Esophagus squamous epithelium (tissue), 5 donors: ENCODE measurements around the gene KLRF2. TPM values are rescaled to one million over a fixed set of nuclear protein-coding genes. Genes with fewer than 3 reads are reported as not detected.

Experiments
- DNase-seq: peaks from one replicate; lab custom pipeline; 2025; lab: John Stamatoyannopoulos, UW
- H3K27ac ChIP-seq, 4 donors: fragments of 200-600 bp; sonication (generic); one replicate each; pipeline ENCODE4 v1.5.1; 2016 to 2019; ENCODE audit warnings: mild to moderate bottlenecking in 1 of 4
- H3K27me3 ChIP-seq, 4 donors: fragments of 200-600 bp; sonication (generic); 1 replicate in 3 of 4; 2 replicates in 1 of 4; pipeline versions ENCODE4 v1.5.1 to v1.6.0; 2017 to 2021; ENCODE audit warnings: antibody characterized with exemption in 1 of 4
- H3K36me3 ChIP-seq, 3 donors: fragments of 200-600 bp; sonication (generic); one replicate each; pipeline ENCODE4 v1.5.1; 2016 to 2019
- H3K4me1 ChIP-seq, 3 donors: fragments of 200-600 bp; sonication (generic); one replicate each; pipeline ENCODE4 v1.5.1; 2017 to 2019
- H3K4me3 ChIP-seq, 4 donors: fragments of 200-600 bp; sonication (generic); 1 replicate in 3 of 4; 2 replicates in 1 of 4; pipeline ENCODE4 v1.5.1; 2016 to 2019; ENCODE audit warnings: mild to moderate bottlenecking in 2 of 4, moderate library complexity in 1 of 4
- H3K9me3 ChIP-seq, 3 donors: fragments of 200-600 bp; sonication (generic); one replicate each; pipeline ENCODE4 v1.5.1; 2016 to 2019
- POLR2A ChIP-seq, 4 donors: fragments of 450-650 bp; IDR thresholded peaks; one replicate each; pipeline ENCODE4 v1.6.1; 2017; ENCODE audit warnings: antibody characterized with exemption in 4 of 4, mild to moderate bottlenecking in 4 of 4, moderate library complexity in 3 of 4
- WGBS, 2 donors: methylation state at CpG; one replicate each; pipeline ENCODE4 v1.1.5; 2018; 5-methylcytosine and 5-hydroxymethylcytosine counted together
- intact Hi-C: fragments of 100-400 bp; cut with DNase I; formaldehyde crosslinking; loops from one replicate; pipeline ENCODE4 v1.15.0; 2022
- total RNA-seq, 4 donors: library from RNA; depleted of rRNA; stranded (reverse); fragments of >200 nt; gene quantifications; one replicate each; pipeline ENCODE4 v1.1.0, GENCODE V29; 2016
- TF ChIP-seq, protein P1 (sequence below), 6 experiments: fragments of 450-650 bp in 4 of 6; fragments of 200-600 bp in 2 of 6; sonication (generic) in 2 of 6; IDR thresholded peaks; one replicate each; pipeline ENCODE4 v1.5.1; 2016 to 2019; ENCODE audit warnings: antibody characterized with exemption in 6 of 6, mild to moderate bottlenecking in 4 of 6, moderate library complexity in 4 of 6
- donor health status: DM: yes; HTN: yes; CAD: no.

KLRF2 gene
- total RNA-seq, 4 donors from 2014 or later: not detected

DNA sequence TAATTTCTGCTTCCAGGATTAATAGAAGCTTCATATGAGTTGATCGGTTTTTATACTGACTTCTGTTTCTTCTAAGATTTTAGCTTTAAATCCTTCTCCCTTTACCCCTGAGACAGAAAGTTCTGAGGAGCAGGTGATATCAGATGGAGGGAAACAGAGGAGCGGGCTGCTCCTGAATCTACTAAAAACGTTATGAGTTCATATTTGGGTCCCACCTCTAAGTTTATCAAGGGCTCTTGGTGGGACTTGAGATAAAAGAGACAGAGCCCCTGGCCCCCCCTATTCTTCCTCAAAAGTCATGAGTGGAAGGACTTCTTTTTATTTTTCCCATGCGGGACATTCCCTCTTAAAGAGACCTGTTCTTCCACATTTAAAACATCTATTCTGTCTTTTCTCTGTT lies 27.1 kb downstream of the KLRF2 start:
- no peaks in the 10 kb centered on the region for H3K36me3 ChIP-seq
- H3K9me3 ChIP-seq: peaks cover 0 to 42% (median 31%) of the 10 kb centered on the region in 3 donors
- no peak overlapping the region for H3K27ac ChIP-seq
- no peak overlapping the region for H3K4me3 ChIP-seq
- intact Hi-C loops: no loop called here
- 96 to 97% methylated on average over 4 of the region's 4 CpGs for WGBS, 2 donors
- DNase-seq: no peak
- no peaks in the 10 kb centered on the region for H3K27me3 ChIP-seq
- peaks cover 0 to 14% (median 5%) of the 10 kb centered on the region in 3 donors for H3K4me1 ChIP-seq
- TF ChIP-seq, protein P1, sequence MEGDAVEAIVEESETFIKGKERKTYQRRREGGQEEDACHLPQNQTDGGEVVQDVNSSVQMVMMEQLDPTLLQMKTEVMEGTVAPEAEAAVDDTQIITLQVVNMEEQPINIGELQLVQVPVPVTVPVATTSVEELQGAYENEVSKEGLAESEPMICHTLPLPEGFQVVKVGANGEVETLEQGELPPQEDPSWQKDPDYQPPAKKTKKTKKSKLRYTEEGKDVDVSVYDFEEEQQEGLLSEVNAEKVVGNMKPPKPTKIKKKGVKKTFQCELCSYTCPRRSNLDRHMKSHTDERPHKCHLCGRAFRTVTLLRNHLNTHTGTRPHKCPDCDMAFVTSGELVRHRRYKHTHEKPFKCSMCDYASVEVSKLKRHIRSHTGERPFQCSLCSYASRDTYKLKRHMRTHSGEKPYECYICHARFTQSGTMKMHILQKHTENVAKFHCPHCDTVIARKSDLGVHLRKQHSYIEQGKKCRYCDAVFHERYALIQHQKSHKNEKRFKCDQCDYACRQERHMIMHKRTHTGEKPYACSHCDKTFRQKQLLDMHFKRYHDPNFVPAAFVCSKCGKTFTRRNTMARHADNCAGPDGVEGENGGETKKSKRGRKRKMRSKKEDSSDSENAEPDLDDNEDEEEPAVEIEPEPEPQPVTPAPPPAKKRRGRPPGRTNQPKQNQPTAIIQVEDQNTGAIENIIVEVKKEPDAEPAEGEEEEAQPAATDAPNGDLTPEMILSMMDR (IDR thresholded peaks at IDR 0.05): no peak
- no peak for TF ChIP-seq POLR2A (IDR thresholded peaks at IDR 0.05)

DNA sequence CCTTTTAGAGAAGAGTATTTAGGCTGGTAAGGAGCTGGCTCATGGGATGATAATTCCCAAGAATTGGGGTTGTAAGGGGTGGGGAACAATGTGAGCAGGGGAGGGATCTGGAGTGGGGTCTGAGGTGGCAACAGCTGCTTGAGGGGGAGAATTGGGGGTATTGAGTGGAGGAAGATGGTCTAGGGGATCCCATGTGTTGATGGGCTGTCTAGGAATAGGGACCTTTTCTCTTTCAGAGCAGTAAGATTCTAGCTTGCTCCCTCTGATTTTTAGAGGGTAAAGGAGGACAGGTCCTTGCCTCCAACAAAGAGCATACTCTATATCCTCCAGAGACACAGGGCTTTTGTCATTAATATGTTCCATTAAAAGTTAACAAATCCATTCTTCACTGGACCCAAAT lies 28.4 kb downstream of the KLRF2 start:
- Histone ChIP-seq H3K27ac (no peak overlapping the region), H3K9me3 (peaks cover 0 to 42% (median 31%) of the 10 kb centered on the region in 3 donors), H3K4me1 (peaks cover 0 to 14% (median 5%) of the 10 kb centered on the region in 3 donors), H3K4me3 (no peak overlapping the region), H3K36me3 (no peaks in the 10 kb centered on the region), H3K27me3 (no peaks in the 10 kb centered on the region)
- TF ChIP-seq POLR2A (IDR thresholded peaks at IDR 0.05): no peak
- TF ChIP-seq, protein P1 (IDR thresholded peaks at IDR 0.05): no peak
- DNase-seq: no peak
- intact Hi-C loops: no loop called here

DNA sequence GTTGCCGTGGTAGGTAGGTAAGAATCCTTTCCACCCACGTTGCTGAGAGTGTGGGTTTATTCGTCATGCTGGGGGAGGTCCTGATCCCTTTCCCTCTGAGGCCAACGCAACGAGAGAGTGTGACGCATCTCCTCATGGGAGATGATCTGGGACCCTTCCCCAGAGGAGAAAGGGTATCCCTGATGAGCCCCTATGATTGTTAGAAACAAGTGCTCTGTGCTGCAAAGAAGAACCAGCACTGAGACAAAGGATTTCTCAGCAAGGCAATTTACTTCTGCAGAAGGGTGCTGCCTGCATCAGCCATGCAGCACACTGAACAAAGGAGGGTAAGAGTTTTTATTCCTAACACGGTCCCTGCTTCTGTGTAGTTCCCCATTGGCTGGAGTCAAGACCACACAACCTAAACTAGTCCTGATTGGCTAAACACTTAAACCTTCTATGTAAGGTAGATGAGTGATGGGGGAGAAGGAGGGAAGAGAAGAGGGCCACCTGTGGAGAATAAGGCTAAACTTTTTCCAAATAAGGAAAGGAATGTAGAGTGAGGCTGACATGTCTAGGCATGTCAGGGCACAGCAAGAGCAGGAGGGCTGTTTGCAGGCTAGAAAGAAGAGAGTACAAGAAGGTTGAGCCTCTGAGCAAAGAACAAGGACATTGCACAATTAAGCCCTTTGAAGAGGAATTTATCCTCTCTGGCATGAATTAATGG lies 29.6 kb downstream of the KLRF2 start:
- H3K27ac ChIP-seq: no peak overlapping the region
- intact Hi-C loops: no loop called here
- TF ChIP-seq, protein P1 (IDR thresholded peaks at IDR 0.05): no peak
- no peak for TF ChIP-seq POLR2A (IDR thresholded peaks at IDR 0.05)
- no peak for DNase-seq
- H3K4me1 ChIP-seq: peaks cover 0 to 14% (median 5%) of the 10 kb centered on the region in 3 donors
- 63 to 67% methylated on average over 3 to 7 of the region's 7 CpGs for WGBS, 2 donors
- H3K27me3 ChIP-seq: no peaks in the 10 kb centered on the region
- H3K4me3 ChIP-seq: no peak overlapping the region
- H3K36me3 ChIP-seq: no peaks in the 10 kb centered on the region
- H3K9me3 ChIP-seq: peaks cover 0 to 42% (median 31%) of the 10 kb centered on the region in 3 donors

DNA sequence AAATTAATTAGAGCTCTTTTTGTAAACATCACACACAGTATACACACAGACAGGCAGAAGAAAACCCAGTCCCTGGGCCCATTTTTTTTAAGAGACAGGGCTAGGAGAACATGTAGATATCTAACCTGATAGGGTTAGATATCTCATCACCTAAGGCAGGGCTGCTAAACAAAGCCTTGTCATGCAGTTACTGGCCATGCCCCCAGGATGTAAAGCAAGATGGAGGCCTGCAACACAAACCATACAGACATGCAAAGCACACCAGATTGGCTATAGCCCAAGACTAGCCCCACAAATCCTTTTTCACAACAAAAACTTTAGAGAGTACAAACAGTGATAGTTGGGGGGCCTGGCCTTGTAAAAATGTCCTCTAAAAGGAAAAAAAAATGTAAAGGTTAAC lies 30.4 kb downstream of the KLRF2 start:
- H3K36me3 ChIP-seq: no peaks in the 10 kb centered on the region
- H3K27me3 ChIP-seq: no peaks in the 10 kb centered on the region
- H3K27ac ChIP-seq: no peak overlapping the region
- peaks cover 0 to 42% (median 31%) of the 10 kb centered on the region in 3 donors for H3K9me3 ChIP-seq
- intact Hi-C loops: no loop called here
- TF ChIP-seq POLR2A (IDR thresholded peaks at IDR 0.05): no peak
- TF ChIP-seq, protein P1 (IDR thresholded peaks at IDR 0.05): no peak
- H3K4me1 ChIP-seq: peaks cover 0 to 6% (median 0%) of the 10 kb centered on the region in 3 donors
- no peak for DNase-seq
- no peak overlapping the region for H3K4me3 ChIP-seq

DNA sequence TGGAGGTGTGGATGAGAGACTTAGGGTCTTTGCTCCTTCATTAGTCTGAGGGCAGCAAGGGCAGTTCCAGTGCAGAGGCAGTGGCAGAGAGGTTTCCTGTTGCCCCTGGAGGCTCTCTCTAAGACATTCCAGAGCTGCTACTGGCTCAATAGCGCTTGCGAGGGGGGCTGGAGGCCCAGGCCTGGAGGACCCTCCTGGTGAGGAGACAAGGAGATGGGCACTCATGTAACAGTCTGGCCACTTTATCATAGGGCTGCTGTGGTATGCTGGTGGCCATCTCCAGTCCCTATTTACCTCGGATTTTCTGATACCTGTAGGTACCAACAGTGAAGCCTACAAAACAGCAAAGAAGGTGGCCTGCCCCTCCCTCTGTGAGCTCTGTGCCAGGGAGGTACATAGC lies 38.2 kb downstream of the KLRF2 start:
- H3K4me1 ChIP-seq: no peaks in the 10 kb centered on the region
- no peaks in the 10 kb centered on the region for H3K27me3 ChIP-seq
- H3K36me3 ChIP-seq: no peaks in the 10 kb centered on the region
- no peak for TF ChIP-seq POLR2A (IDR thresholded peaks at IDR 0.05)
- TF ChIP-seq, protein P1 (IDR thresholded peaks at IDR 0.05): no peak
- no peak overlapping the region for H3K4me3 ChIP-seq
- H3K9me3 ChIP-seq: peaks cover 0 to 3% (median 0%) of the 10 kb centered on the region in 3 donors
- intact Hi-C loops: no loop called here
- DNase-seq: no peak
- WGBS, 2 donors: 80% methylated on average over 1 of the region's 3 CpGs; no CpG with 5 or more reads in 1 of the 2 donors
- no peak overlapping the region for H3K27ac ChIP-seq
